Cardiac fibroblast (primary cell): ENCODE results near the gene CDK19.

ENCODE experiments used
- DNase-seq, 2 donors: peaks; one replicate each; pipeline versions ENCODE4 v3.0.0 to v3.0.0-alpha.2; 2010; ENCODE audit warnings: low read depth in 2 of 2
- H3K4me3 ChIP-seq, 2 donors: replicated peaks in 1 of 2; 1 replicate in 1 of 2; 2 replicates in 1 of 2; pipeline ENCODE4 v1.5.1; 2011; ENCODE audit warnings: low read depth in 2 of 2, low read length in 2 of 2, mild to moderate bottlenecking in 2 of 2, moderate library complexity in 1 of 2
- TF ChIP-seq, protein P1 (sequence below): IDR thresholded peaks from one replicate; pipeline ENCODE4 v1.5.1; 2011; ENCODE audit warnings: low read depth, mild to moderate bottlenecking, low read length, inconsistent platforms

The CDK19 gene

DNA sequence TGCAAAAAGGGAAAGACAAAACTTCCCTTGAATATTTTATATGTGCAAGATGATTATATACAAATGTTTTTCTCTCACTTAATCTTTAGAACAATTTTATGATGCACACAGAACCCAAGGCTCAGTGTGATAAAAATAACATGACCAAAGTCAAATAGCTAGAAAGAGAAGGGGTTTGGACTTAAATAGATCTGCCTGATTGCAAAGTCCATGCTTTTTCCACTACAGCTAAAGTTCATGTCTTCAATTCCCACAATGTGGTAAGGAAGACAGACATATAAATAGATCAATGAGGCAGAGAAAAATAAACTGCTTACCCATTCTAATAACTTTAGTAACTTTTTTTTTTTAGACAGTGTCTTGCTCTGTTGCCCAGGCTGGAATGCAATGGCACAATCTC, 143.8 kb downstream of the CDK19 start:
- TF ChIP-seq, protein P1, sequence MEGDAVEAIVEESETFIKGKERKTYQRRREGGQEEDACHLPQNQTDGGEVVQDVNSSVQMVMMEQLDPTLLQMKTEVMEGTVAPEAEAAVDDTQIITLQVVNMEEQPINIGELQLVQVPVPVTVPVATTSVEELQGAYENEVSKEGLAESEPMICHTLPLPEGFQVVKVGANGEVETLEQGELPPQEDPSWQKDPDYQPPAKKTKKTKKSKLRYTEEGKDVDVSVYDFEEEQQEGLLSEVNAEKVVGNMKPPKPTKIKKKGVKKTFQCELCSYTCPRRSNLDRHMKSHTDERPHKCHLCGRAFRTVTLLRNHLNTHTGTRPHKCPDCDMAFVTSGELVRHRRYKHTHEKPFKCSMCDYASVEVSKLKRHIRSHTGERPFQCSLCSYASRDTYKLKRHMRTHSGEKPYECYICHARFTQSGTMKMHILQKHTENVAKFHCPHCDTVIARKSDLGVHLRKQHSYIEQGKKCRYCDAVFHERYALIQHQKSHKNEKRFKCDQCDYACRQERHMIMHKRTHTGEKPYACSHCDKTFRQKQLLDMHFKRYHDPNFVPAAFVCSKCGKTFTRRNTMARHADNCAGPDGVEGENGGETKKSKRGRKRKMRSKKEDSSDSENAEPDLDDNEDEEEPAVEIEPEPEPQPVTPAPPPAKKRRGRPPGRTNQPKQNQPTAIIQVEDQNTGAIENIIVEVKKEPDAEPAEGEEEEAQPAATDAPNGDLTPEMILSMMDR, result no peak
- no peak overlapping the region for H3K4me3 ChIP-seq
- DNase-seq, result no peak

DNA sequence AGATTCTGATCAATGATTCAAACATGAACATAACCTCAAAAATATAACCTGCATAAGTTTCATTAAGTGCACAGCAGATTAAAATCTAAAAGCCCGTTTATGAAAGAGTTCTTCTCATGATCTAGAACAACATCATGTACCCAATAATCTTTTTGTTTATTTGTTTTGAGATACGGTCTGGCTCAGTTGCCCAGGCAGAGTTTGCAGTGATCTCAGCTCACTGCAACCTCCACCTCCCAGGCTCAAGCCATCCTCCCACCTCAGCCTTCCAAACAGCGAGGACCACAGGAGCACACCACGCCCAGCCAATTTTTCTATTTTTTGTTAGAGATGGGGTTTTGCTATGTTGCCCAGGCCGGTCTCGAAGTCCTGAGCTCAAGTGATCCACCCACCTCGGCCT, 149.7 kb downstream of the CDK19 start:
- DNase-seq, result no peak
- TF ChIP-seq, protein P1, result no peak
- H3K4me3 ChIP-seq, result no peak overlapping the region

DNA sequence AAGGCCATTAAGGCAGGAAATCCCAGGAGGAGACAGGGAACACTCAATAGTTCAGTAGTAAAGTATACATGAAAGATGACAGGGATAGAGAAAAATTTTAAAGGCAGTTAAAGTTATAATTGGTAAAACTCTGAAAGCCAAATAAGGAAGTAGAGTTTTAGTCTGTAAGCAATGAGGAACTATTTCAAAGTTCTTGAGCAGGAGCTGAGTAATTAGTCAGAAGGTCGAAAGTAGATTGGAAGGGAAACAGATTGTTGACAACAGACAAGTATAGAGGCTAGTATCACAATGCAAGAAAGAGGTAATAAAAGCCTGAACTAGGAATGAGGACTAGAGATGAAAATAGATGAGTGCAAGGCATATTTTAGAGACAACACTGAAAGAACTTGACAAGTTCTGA, 150.3 kb downstream of the CDK19 start:
- TF ChIP-seq, protein P1, result no peak
- no peak overlapping the region for H3K4me3 ChIP-seq
- DNase-seq, result peak in 1 of 2 donors; percentile 22

DNA sequence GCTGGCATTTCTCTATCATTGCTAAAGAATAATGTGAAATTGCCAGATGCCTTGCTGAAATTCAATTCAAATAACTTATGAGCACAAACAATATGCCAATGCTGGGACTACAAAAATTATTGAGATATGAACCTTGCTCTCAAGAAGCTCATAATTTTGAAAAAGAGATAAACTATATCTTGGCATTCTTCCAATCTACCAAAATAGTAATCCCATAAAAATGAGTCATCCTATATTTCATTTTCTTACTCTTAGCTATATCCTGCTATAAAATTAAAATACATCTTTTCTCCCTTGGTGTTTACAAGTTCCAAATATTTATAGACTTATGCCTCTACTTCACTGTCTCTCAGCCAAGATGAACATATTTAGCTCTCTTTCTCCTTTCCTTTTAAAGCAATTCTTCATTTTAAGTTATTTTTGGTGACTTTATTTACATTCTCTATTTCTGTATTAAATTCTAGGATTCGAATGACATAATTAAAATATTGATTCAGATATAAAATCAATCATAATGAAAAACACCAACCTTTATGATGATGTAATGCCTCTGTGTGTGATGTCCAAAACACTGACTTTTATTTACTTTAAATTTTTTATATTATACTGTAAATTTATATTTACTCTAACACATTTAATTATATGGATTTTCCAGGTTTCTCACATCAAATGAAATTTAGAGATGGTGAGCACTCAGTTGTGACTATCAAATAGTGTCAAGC, 152.6 kb downstream of the CDK19 start:
- no peak overlapping the region for H3K4me3 ChIP-seq
- TF ChIP-seq, protein P1, result no peak
- peak in 1 of 2 donors; percentile 17 for DNase-seq

DNA sequence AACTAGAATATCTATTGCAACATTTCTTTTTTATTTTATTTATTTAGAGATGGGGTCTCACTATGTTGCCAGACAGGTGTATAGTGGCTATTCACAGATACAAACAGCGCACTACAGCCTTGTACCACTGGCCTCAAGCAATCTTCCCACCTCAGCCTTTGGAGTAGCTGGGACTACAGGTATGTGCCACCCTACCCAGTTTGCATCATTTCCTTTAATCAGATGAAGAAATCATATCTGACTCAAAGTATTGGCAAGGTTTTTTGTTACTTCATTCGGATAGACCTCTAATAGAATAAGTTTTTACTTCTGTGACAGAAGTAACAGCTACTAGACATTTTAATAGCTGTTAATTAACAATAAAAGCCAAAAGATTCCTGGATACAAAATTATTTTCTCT, 153.9 kb downstream of the CDK19 start:
- TF ChIP-seq, protein P1, result no peak
- no peak overlapping the region for H3K4me3 ChIP-seq
- peak in 1 of 2 donors; percentile 18 for DNase-seq

DNA sequence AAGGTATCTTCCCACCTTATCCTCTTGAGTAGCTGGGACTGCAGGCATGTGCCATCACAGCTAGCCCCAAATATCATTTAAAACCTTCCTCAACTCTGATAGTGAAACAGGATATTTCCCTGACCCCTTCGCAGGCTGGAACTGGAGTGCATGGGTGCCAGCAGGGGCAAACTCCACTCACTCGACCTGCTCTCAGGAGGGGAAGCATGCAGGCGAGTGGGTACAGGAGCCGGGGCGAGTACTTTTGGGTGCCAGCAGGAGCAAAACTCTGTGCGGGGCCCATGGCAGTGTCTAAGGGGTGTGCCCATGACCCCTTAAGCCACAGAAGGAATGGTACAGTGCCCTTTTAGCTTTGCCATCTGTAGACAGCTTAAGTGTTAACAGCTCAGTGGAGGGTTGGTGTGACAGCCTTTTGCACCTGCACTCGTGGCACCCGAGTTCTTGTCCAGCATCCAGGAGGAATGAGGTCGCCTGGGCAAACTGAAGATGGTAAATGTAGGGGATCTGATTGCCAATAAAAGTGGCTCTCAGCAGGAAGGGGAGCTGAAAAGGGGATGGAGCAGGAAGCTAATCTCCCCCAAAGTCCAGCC, 155.1 kb downstream of the CDK19 start:
- no peak for DNase-seq
- TF ChIP-seq, protein P1, result no peak
- no peak overlapping the region for H3K4me3 ChIP-seq
